ENCODE data around the gene ATAT1. TPM values are rescaled to one million over a fixed set of nuclear protein-coding genes. Genes with fewer than 3 reads are reported as not detected.

ATAT1 gene
- total and polyA plus RNA-seq, 12 donors: 0.78 to 16.3 (median 8.3) TPM

GRCh38 chr6:30685157-30686008 lies 58.7 kb downstream of the ATAT1 start:
- peak overlapping the region in 4 of 5 donors; percentile 94 to 98 (median 96) for H3K27ac ChIP-seq
- H3K36me3 ChIP-seq (replicated peaks in 1 of 2): no peaks in the 10 kb centered on the region
- H3K27me3 ChIP-seq: no peaks in the 10 kb centered on the region
- 52 to 67% (median 56%) methylated on average over 19 to 29 of the region's 29 CpGs for WGBS, 4 donors
- intact Hi-C loops (cut with DNase I): loop anchor here (2.0 kb wide), 1 partner anchor 35 kb away; the partner anchor contains the start of gene TUBB (in 2 of the 2)
- peaks cover 53 to 79% of the 10 kb centered on the region in 2 donors for H3K4me1 ChIP-seq (replicated peaks in 1 of 2)
- no peaks in the 10 kb centered on the region for H3K9me3 ChIP-seq (replicated peaks in 1 of 3)
- no peak for DNase-seq
- no peak for TF ChIP-seq CTCF (IDR thresholded peaks at IDR 0.05)
- TF ChIP-seq POLR2A (IDR thresholded peaks at IDR 0.05): no peak
- peak overlapping the region in 2 of 4 donors; percentile 72 to 87 for H3K4me3 ChIP-seq

GRCh38 chr6:30686009-30686907 lies 59.6 kb downstream of the ATAT1 start, which contains the start of gene PPP1R18:
TSS of gene PPP1R18 (minus strand) at chr6:30686645. CDS start at chr6:30686018, 627 bp downstream.
- Histone ChIP-seq H3K9me3 (replicated peaks in 1 of 3) (no peaks in the 10 kb centered on the region), H3K27ac (peak within 1 kb of the TSS; percentile 94 to 98 (median 95)), H3K4me3 (peak within 1 kb of the TSS; percentile 29 to 87 (median 78)), H3K4me1 (replicated peaks in 1 of 2) (peaks cover 56 to 75% of the 10 kb centered on the region in 2 donors), H3K27me3 (no peaks in the 10 kb centered on the region), H3K36me3 (replicated peaks in 1 of 2) (no peaks in the 10 kb centered on the region)
- DNase-seq: peak in 6 of 7 donors; percentile 82 to 87 (median 84)
- peak in 1 of 2 donors; percentile 40 for TF ChIP-seq POLR2A (IDR thresholded peaks at IDR 0.05)
- TF ChIP-seq CTCF (IDR thresholded peaks at IDR 0.05): no peak
- intact Hi-C loops (cut with DNase I): loop anchor here (2.0 kb wide), 1 partner anchor 35 kb away; the partner anchor contains the start of gene TUBB (in 2 of the 2)
- WGBS, 4 donors: 2 to 9% (median 5%) methylated on average over 13 to 41 of the region's 41 CpGs

DNA sequence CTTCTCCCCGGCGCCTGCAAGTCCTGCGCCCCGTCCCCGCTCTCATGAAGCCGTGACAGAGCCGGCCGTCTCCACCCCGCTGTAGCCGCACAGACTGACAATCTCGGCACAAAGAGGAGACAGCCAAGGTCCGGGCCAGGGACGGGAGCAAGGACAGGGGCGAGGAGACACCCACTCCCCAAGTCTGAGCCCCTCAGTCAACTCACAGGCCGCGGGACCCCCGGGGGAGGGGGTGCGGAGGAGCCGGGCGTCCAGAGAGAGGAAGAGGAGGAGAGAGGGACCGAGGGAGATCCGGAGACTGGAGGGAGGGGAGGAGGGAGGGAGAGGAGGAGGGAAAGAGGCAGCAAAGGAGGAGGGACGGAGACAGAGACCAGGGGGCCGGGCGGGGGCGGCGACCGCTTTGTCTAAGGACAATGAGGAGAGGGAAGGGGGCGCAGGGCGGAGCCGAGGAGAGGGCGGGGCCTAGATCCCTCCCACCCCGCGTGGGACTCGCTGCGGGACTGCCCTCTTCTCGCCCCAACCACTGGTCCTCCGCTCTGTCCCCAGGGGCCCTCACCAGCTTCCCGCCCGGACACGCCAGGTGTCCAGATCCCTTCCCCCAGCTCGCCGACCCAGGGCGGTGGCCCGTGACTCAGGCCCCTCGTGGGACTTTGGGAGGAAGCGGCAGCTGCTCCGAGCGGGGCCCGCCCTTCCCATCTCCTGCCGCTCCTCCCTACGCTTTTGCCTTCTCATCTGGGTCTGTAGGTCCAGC lies 60.4 kb downstream of the ATAT1 start:
- intact Hi-C loops (cut with DNase I): loop anchor here (2.0 kb wide), 1 partner anchor 34 kb away; the partner anchor contains the start of gene TUBB (in 2 of the 2)
- TF ChIP-seq POLR2A (IDR thresholded peaks at IDR 0.05) (peak; percentile 9 to 52), CTCF (IDR thresholded peaks at IDR 0.05) (peak in 2 of 6 experiments; percentile 9 to 11)
- peak; percentile 90 to 97 (median 95) for DNase-seq
- Histone ChIP-seq H3K36me3 (replicated peaks in 1 of 2) (no peaks in the 10 kb centered on the region), H3K4me1 (replicated peaks in 1 of 2) (peaks cover 50 to 69% of the 10 kb centered on the region in 2 donors), H3K4me3 (peak overlapping the region; percentile 29 to 87 (median 78)), H3K27ac (peak overlapping the region; percentile 94 to 98 (median 95)), H3K27me3 (no peaks in the 10 kb centered on the region), H3K9me3 (replicated peaks in 1 of 3) (no peaks in the 10 kb centered on the region)
- 0 to 2% (median 1%) methylated on average over 16 to 52 of the region's 52 CpGs for WGBS, 4 donors

All from adrenal gland (tissue), 12 donors.